Endothelial cell of umbilical vein (primary cell): Measurements from ENCODE around the gene RPS27. TPM values are rescaled to one million over a fixed set of nuclear protein-coding genes. Genes with fewer than 3 reads are reported as not detected.

Source experiments
- BruUV-seq: library from RNA; stranded (reverse); fragments of 400-500 nt; replicated peaks from 2 replicates; lab custom pipeline; 2021; lab: Mats Ljungman, UMichigan
- CTCF ChIA-PET: fragments of 300-600, 350-600 bp; sonication (Branson Sonifier 250); formaldehyde crosslinking; loops from one replicate; lab custom pipeline; 2021; ENCODE audit warnings: antibody characterized with exemption, inconsistent platforms; lab: Charles Lee
- POLR2A ChIA-PET: fragments of 300-600, 350-600 bp; sonication (Branson Sonifier 250); formaldehyde crosslinking; loops from one replicate; lab custom pipeline; 2021; ENCODE audit warnings: antibody characterized with exemption, inconsistent platforms; lab: Charles Lee
- DNase-seq: peaks from one replicate; pipeline ENCODE4 v3.0.0-alpha.2; 2011; ENCODE audit warnings: low read depth, low spot score
- FAIRE-seq: peaks from 2 replicates; lab custom pipeline; 2011; peaks lifted over from hg19 to GRCh38; lab: Jason Lieb, UNC
- H2AFZ ChIP-seq: 2 replicates; pipeline ENCODE4 v1.6.0; 2012; ENCODE audit warnings: low read depth, low read length, control low read depth, inconsistent platforms
- H3K27ac ChIP-seq: 2 replicates; pipeline ENCODE4 v1.5.1; 2011; ENCODE audit warnings: low read depth, mild to moderate bottlenecking, control low read depth, low read length, moderate library complexity; ENCODE audit not compliant: insufficient read depth
- H3K27me3 ChIP-seq, 2 experiments: 2 replicates each; pipeline versions ENCODE4 v1.6.0 to v1.6.1; 2011; ENCODE audit warnings: low read length in 2 of 2, mixed read lengths in 1 of 2; ENCODE audit not compliant: control insufficient read depth in 2 of 2, insufficient read depth in 2 of 2
- H3K36me3 ChIP-seq, 2 experiments: 2 replicates in 1 of 2; 3 replicates in 1 of 2; pipeline ENCODE4 v1.5.1; 2011; ENCODE audit warnings: low read length in 2 of 2, mild to moderate bottlenecking in 1 of 2, moderate library complexity in 1 of 2; ENCODE audit not compliant: control insufficient read depth in 2 of 2, insufficient read depth in 2 of 2; ENCODE audit errors: extremely low read depth in 1 of 2
- H3K4me1 ChIP-seq: 3 replicates; pipeline ENCODE4 v1.5.1; 2011; ENCODE audit warnings: mild to moderate bottlenecking, low read length; ENCODE audit not compliant: control insufficient read depth, insufficient read depth; ENCODE audit errors: extremely low read depth
- H3K4me2 ChIP-seq: 2 replicates; pipeline ENCODE4 v1.6.1; 2011; ENCODE audit warnings: low read length, control low read depth, mixed read lengths; ENCODE audit not compliant: insufficient read depth
- H3K4me3 ChIP-seq, 3 experiments: fragments of 200-600 bp in 1 of 3; sonication (generic), shearing (Covaris generic) in 1 of 3; replicated peaks in 1 of 3; 2 replicates each; pipeline ENCODE4 v1.5.1; 2011 to 2016; ENCODE audit warnings: control low read depth in 3 of 3, low read length in 3 of 3, mild to moderate bottlenecking in 2 of 3, inconsistent platforms in 1 of 3, low read depth in 1 of 3, moderate library complexity in 1 of 3; ENCODE audit not compliant: insufficient read depth in 1 of 3
- H3K79me2 ChIP-seq: 2 replicates; pipeline ENCODE4 v1.6.0; 2012; ENCODE audit warnings: low read length, inconsistent platforms; ENCODE audit not compliant: control insufficient read depth, insufficient read depth
- H3K9ac ChIP-seq: replicated peaks from 2 replicates; pipeline ENCODE3; 2011; ENCODE audit warnings: low read length, control low read depth; ENCODE audit not compliant: insufficient read depth; ENCODE audit errors: extremely low read depth
- H3K9me1 ChIP-seq: replicated peaks from 3 replicates; pipeline ENCODE4 v1.6.0; 2011; ENCODE audit warnings: mild to moderate bottlenecking, low read length; ENCODE audit not compliant: control insufficient read depth, insufficient read depth; ENCODE audit errors: extremely low read depth
- H3K9me3 ChIP-seq: replicated peaks from 2 replicates; pipeline ENCODE4 v1.5.1; 2012; ENCODE audit warnings: low read length, inconsistent platforms; ENCODE audit not compliant: control insufficient read depth, insufficient read depth
- H4K20me1 ChIP-seq: replicated peaks from 2 replicates; pipeline ENCODE3; 2011; ENCODE audit warnings: mild to moderate bottlenecking, low read length; ENCODE audit not compliant: control insufficient read depth, insufficient read depth; ENCODE audit errors: extremely low read depth
- EZH2 ChIP-seq: IDR thresholded peaks from 2 replicates; pipeline ENCODE4 v1.6.1; 2012; ENCODE audit warnings: borderline replicate concordance, low read depth, mild to moderate bottlenecking, moderate library complexity, low read length, inconsistent platforms; ENCODE audit not compliant: severe bottlenecking
- FOS ChIP-seq: IDR thresholded peaks from 2 replicates; pipeline ENCODE4 v1.6.1; 2011; ENCODE audit warnings: mild to moderate bottlenecking, low read length, moderate library complexity, borderline replicate concordance; ENCODE audit not compliant: insufficient read depth
- GATA2 ChIP-seq: IDR thresholded peaks from 2 replicates; pipeline ENCODE4 v1.7.0; 2011; ENCODE audit warnings: low read depth, mild to moderate bottlenecking, moderate library complexity, mixed read lengths, low read length; ENCODE audit not compliant: insufficient read length, insufficient read depth
- JUN ChIP-seq: IDR thresholded peaks from 2 replicates; pipeline ENCODE4 v1.6.1; 2011; ENCODE audit warnings: borderline replicate concordance, low read depth; ENCODE audit not compliant: insufficient read length, insufficient read depth
- MYC ChIP-seq: IDR thresholded peaks from one replicate; pipeline ENCODE4 v1.6.1; 2011; ENCODE audit warnings: mild to moderate bottlenecking, low read depth, low read length
- POLR2A ChIP-seq: IDR thresholded peaks from 2 replicates; pipeline ENCODE4 v1.6.1; 2012; ENCODE audit warnings: low read depth, mild to moderate bottlenecking, control low read depth, low read length
- POLR2AphosphoS5 ChIP-seq: IDR thresholded peaks from 2 replicates; pipeline ENCODE4 v1.6.1; 2012; ENCODE audit warnings: low read depth, mild to moderate bottlenecking, control low read depth, low read length, moderate library complexity; ENCODE audit not compliant: insufficient read depth
- dilution Hi-C: fragments of 300-500 bp; cut with MboI; formaldehyde crosslinking; loops from one replicate; pipeline ENCODE4 v1.15.0; 2019; ENCODE audit warnings: low sequenced_read_pairs; ENCODE audit not compliant: extremely low pct_ligation_motif_present
- intact Hi-C: fragments of 100-400 bp; cut with micrococcal nuclease; formaldehyde crosslinking; loops from one replicate; pipeline ENCODE4 v1.10.0; 2022
- polyA plus RNA-seq, 4 experiments: library from polyadenylated mRNA; depleted of rRNA in 3 of 4; stranded (reverse) in 3 of 4; unstranded in 1 of 4; fragments of >200 nt; gene quantifications; 2 replicates each; pipeline versions ENCODE4 v1.2.1 to v1.2.3, GENCODE V29; 2011 to 2012; ENCODE audit warnings: missing spikeins in 1 of 4
- total RNA-seq: library from RNA; stranded (reverse); gene quantifications from 2 replicates; pipeline ENCODE4 v1.2.3, GENCODE V29; 2021
- TF ChIP-seq, protein P1 (sequence below), 2 donors: IDR thresholded peaks; 1 replicate in 1 of 2; 2 replicates in 1 of 2; pipeline ENCODE4 v1.5.1; 2011; ENCODE audit warnings: low read length in 2 of 2, mild to moderate bottlenecking in 2 of 2, moderate library complexity in 2 of 2, control low read depth in 1 of 2, inconsistent platforms in 1 of 2, low read depth in 1 of 2; ENCODE audit not compliant: insufficient read depth in 1 of 2; ENCODE audit errors: extremely low read depth in 1 of 2
- TF ChIP-seq, protein P2 (sequence below): IDR thresholded peaks from 2 replicates; pipeline ENCODE4 v1.6.1; 2011; ENCODE audit not compliant: insufficient read depth, insufficient read length

Gene RPS27
- total and polyA plus RNA-seq, 2 donors (not counting 3 experiments of a cell fraction or from before 2014, with no cell fraction given), result 1,120 to 1,521 TPM

DNA sequence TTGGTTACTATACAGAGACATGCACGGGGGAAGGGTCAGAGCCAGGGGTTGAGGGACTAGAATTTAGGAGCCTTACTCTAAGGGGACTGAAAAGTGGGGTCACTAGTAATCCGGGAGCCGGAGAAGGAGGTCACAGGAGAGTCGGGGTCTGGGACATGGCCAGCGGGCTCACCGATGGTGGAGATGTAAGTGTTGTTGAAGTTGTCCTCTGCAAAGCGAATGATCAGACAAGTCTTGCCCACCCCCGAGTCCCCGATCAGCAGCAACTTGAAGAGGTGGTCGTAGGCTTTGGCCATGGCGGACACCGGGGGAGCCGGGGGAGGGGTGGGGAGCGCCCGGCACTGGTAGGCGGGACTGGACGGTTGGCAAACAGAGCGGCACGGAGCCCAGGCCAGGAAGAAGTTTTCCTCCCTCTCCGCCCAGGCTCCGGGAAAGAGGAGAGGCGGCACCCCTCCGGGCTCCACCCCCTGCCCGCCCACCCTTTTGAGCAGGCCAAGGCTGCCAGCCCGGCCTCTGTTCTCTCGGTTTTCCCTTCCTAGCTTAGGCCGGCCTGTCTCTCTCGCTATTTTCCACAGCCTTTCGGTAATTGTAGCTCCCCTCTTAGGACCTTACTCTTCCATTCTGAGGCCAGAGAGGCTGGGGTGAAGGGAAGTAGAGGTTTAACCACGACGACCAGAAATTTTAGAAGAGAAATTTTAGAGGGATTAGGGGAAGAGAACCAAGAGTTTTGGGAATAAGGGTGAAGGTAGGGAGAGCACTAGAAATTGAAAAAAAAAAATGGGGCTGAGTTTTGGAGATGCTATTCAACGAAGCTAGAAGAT lies 4.4 kb upstream of the RPS27 start, which contains the start of gene RAB13:
Gene RAB13, minus strand, starts transcription at position 399 of the 821 bp plus-strand sequence. Its CDS starts 103 bp downstream, at position 296.
- DNase-seq (peak; percentile 86), FAIRE-seq (peak; percentile 72)
- BruUV-seq, result no TSS peak

DNA sequence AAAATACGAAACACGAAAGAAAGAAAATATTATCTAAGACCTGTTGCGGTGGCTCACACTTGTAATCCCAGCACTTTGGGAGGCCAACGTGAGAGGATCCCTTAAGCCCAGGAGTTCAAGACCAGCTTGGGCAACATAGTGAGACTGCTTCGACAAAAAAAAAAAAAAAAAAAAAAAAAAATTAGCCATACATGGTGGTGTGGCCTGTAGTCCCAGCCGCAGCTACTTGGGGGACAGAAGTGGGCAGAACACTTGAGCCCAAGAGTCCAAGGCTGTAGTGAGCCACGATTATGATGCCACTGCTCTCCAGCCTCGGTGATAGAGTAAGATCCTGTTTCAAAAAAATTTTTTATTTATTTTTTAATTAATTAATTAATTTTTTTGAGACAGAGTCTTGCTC lies 2.9 kb upstream of the RPS27 start:
- TF ChIP-seq POLR2A (no peak), POLR2AphosphoS5 (no peak), FOS (no peak), JUN (no peak), EZH2 (no peak), GATA2 (no peak), MYC (no peak)
- TF ChIP-seq, protein P1, sequence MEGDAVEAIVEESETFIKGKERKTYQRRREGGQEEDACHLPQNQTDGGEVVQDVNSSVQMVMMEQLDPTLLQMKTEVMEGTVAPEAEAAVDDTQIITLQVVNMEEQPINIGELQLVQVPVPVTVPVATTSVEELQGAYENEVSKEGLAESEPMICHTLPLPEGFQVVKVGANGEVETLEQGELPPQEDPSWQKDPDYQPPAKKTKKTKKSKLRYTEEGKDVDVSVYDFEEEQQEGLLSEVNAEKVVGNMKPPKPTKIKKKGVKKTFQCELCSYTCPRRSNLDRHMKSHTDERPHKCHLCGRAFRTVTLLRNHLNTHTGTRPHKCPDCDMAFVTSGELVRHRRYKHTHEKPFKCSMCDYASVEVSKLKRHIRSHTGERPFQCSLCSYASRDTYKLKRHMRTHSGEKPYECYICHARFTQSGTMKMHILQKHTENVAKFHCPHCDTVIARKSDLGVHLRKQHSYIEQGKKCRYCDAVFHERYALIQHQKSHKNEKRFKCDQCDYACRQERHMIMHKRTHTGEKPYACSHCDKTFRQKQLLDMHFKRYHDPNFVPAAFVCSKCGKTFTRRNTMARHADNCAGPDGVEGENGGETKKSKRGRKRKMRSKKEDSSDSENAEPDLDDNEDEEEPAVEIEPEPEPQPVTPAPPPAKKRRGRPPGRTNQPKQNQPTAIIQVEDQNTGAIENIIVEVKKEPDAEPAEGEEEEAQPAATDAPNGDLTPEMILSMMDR (IDR thresholded peaks at IDR 0.05; ENCODE audit: extremely low read depth in 1 of 2, insufficient read depth in 1 of 2, low read depth in 1 of 2, low read length in 2 of 2), result no peak
- TF ChIP-seq, protein P2, sequence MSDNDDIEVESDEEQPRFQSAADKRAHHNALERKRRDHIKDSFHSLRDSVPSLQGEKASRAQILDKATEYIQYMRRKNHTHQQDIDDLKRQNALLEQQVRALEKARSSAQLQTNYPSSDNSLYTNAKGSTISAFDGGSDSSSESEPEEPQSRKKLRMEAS, result no peak
- Histone ChIP-seq H3K9ac (no peak overlapping the region), H3K27me3 (no peaks in the 10 kb centered on the region), H3K27ac (no peak overlapping the region), H3K9me3 (no peaks in the 10 kb centered on the region), H4K20me1 (no peaks in the 10 kb centered on the region), H2AFZ (no peak overlapping the region), H3K4me3 (no peak overlapping the region), H3K4me1 (peaks cover 33% of the 10 kb centered on the region), H3K4me2 (no peak overlapping the region), H3K79me2 (peaks cover 34% of the 10 kb centered on the region), H3K36me3 (peaks cover 8 to 10% of the 10 kb centered on the region in 2 experiments), H3K9me1 (no peaks in the 10 kb centered on the region)
- no peak for DNase-seq
- ChIA-PET POLR2A (interaction anchor here (1.7 kb wide), 1 partner anchor 189 kb away, joined by 4 read pairs; no protein-coding TSS in a partner anchor), CTCF (interaction anchor here (0.6 to 2.7 kb wide), 25 partner anchors 10 to 416 kb away, joined by 3 to 65 read pairs (median 5); partner anchors contain the start of genes CREB3L4, DENND4B, JTB and NPR1)
- intact Hi-C loops (loop anchor here (2.0 to 5.0 kb wide), 2 partner anchors 285 to 415 kb away; partner anchors contain the start of gene HAX1), dilution Hi-C loops (no loop called here)
- no TSS peak for BruUV-seq
- FAIRE-seq, result no peak

More for the DNA sequence above, 4.4 kb upstream of the RPS27 start, which contains the start of gene RAB13:
- dilution Hi-C loops, result no loop called here
- peaks cover 20% of the 10 kb centered on the region for H3K79me2 ChIP-seq
- H3K4me3 ChIP-seq, result peak within 1 kb of the TSS; percentile 66 to 94 (median 81)
- H3K27me3 ChIP-seq, result no peaks in the 10 kb centered on the region
- peaks cover 5 to 10% of the 10 kb centered on the region in 2 experiments for H3K36me3 ChIP-seq
- H3K4me2 ChIP-seq, result peak within 1 kb of the TSS; percentile 91
- TF ChIP-seq MYC, result no peak
- TF ChIP-seq JUN, result no peak
- TF ChIP-seq POLR2A, result peak; percentile 69
- peak; percentile 60 for TF ChIP-seq POLR2AphosphoS5
- peak within 1 kb of the TSS; percentile 62 for H3K27ac ChIP-seq
- ChIA-PET CTCF (interaction anchor here (0.7 to 2.7 kb wide), 26 partner anchors 9 to 476 kb away, joined by 3 to 65 read pairs (median 4); partner anchors contain the start of genes CREB3L4, DENND4B, GATAD2B and JTB), POLR2A (interaction anchor here (1.7 kb wide), 1 partner anchor 188 kb away, joined by 4 read pairs; no protein-coding TSS in a partner anchor)
- peaks cover 19% of the 10 kb centered on the region for H3K4me1 ChIP-seq
- no peaks in the 10 kb centered on the region for H4K20me1 ChIP-seq
- intact Hi-C loops, result loop anchor here (1.0 to 5.0 kb wide), 13 partner anchors 9 to 475 kb away; partner anchors contain the start of genes CRTC2, DENND4B, GATAD2B and HAX1
- no peaks in the 10 kb centered on the region for H3K9me3 ChIP-seq
- H3K9me1 ChIP-seq, result no peaks in the 10 kb centered on the region
- peak within 1 kb of the TSS; percentile 91 for H2AFZ ChIP-seq
- H3K9ac ChIP-seq, result peak within 1 kb of the TSS; percentile 78
